Effector CD8-positive, alpha-beta T cell (primary cell): Measurements from ENCODE around the gene PCNX4.
A peak's percentile ranks its signal among the peaks of the same experiment; 100 is the strongest.
"Not testable (repeated sequence)": the region's sequence is repeated elsewhere in the genome, so short reads cannot be mapped to it uniquely, and the experiment has no call there.

ENCODE experiments used
- DNase-seq: peaks from one replicate; lab custom pipeline; 2025; lab: John Stamatoyannopoulos, UW
- total RNA-seq, 4 experiments: gene quantifications; one replicate each; lab custom pipeline; 2026; lab: John Stamatoyannopoulos, UW

The PCNX4 gene
- total RNA-seq, result 71.7 to 101 (median 93.2) reads per million in 4 experiments

- DNase-seq, result peak; percentile 88
These were observed at the start of gene PCNX4 for GRCh38 chr14:60091550-60092525. TSS of gene PCNX4 (plus strand) at chr14:60091923. CDS start at chr14:60107639, 15,716 bp downstream.

DNA sequence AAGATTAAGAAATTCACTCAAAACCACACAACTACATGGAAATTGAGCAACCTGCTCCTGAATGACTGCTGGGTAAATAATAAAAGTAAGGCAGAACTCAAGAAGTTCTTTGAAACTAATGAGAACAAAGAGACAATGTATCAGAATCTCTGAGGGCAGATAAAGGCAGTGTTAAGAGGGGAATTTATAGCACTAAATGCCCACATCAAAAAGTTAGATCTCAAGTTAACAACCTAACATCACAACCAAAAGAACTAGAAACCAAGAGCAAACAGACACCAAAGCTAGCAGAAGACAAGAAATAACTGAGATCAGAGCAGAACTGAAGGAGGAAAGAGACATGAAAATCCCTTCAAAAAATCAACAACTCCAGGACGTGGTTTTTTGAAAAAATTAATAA lies 43.7 kb upstream of the PCNX4 start:
- not testable (repeated sequence) for DNase-seq

- DNase-seq, result no peak
These were observed 40.0 kb upstream of the PCNX4 start for GRCh38 chr14:60051721-60052221.

GRCh38 chr14:60058087-60058486 lies 33.6 kb upstream of the PCNX4 start:
- DNase-seq, result no peak

GRCh38 chr14:60061371-60061770 lies 30.4 kb upstream of the PCNX4 start:
- no peak for DNase-seq

GRCh38 chr14:60064491-60065072 lies 27.1 kb upstream of the PCNX4 start:
- no peak for DNase-seq

DNA sequence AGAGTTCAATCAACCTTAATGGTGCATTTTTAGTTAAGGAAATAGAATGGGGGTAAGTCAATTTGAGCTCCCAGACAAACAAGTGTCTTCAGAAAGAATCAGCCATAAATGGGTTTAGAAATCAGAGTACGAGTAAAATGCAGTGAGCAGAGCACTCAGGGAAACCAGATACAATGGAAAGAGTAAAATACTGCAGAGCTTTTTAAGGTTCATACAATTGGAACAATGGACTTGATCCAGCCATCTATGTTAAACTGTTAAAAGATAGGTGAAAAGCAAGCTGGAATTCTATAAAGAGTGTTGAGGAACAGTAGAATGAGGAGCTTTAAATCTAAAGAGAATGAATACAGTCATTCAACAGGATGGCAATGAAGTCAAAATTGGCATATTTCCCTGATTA lies 23.8 kb upstream of the PCNX4 start:
- DNase-seq, result no peak

DNA sequence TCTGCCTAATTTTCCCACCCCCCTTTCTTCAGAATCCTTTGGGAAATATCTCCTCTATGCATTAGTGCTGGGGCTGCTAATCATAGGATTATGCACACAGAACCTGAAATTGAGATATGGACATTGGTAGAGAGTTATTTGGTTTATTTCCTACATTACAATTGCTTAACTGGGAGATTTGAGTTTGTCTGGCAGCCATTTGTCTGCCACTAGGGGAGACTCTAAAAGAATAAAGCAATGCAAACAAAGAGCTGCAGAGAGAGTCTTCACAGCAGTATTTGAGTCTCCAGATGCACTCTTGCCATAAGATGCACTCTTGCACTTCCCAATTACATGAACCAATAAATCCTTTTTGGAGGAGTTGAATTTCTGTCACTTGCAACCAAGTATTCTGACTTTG lies 12.0 kb upstream of the PCNX4 start:
- DNase-seq, result no peak

- no peak for DNase-seq
These were observed 6.6 kb upstream of the PCNX4 start for GRCh38 chr14:60085085-60085484.

DNA sequence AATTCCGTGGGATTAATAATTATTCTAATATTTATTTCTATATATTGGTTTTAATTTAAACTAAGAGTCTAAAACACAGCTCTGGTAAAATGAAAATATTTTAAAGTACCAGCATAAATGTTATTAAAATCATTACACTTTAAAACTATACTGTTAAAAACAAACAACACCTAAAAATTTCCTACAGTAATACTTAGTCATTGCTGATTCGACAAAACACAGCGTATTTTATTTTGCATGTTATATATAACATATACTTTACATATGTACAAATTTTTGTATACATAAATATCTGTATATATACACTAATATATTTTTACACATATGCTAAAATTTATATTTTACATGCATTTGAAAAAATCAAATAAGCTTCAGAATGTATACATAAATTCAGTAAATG lies 6.0 kb upstream of the PCNX4 start:
- DNase-seq, result no peak

GRCh38 chr14:60087668-60088067 lies 4.1 kb upstream of the PCNX4 start:
- no peak for DNase-seq

- DNase-seq, result no peak
These were observed 2.5 kb upstream of the PCNX4 start for GRCh38 chr14:60089221-60089620.

DNA sequence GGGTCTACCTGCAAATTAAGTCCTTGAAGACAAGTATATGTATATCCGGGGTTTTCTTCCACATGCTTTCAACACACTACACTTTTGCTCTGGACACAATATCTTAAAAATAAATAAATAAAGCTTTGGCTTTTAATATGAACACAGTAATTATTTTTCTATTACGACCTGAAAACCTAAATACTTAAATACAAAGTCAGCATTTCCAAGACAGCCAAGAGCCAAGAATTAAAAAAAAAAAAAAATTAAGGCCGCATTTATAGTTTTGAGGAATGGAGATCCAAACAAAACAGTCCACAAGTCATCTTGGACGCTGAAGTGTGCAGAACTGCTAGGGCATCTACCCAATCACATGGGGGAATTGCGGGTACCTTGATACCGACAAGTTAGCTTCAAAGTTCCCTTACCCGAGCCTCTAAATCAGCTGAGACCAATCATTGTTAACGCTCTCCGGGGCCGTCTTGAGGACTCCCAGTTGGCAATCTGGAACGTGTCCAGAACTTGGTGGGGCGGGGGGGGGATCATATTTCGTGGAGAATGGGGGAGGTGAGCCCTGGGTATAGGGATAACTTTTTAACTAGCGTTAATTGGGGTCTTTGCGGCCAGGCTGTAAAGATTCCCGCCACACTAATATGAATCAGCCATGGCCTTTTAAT lies 731 bp upstream of the PCNX4 start:
- peak; percentile 16 for DNase-seq

DNA sequence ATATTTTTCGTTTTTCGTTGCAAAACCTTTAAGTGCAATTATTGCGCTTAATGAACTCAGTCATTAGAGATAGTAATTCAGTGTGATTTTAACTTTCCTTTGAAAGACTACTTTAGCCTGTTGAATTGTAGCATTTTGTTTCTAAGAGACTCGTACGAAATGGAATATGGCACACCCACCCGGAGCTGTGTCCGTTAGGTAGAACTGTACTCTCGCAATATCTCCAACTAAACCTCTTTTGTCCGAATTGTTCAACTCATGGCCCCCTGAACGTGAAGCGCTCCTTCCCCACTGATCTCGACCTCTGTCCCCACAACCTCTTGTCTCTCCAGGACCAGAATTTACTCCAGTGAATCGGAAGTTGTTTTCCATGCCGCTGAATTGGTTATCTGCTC lies 800 bp downstream of the PCNX4 start:
- DNase-seq, result no peak

DNA sequence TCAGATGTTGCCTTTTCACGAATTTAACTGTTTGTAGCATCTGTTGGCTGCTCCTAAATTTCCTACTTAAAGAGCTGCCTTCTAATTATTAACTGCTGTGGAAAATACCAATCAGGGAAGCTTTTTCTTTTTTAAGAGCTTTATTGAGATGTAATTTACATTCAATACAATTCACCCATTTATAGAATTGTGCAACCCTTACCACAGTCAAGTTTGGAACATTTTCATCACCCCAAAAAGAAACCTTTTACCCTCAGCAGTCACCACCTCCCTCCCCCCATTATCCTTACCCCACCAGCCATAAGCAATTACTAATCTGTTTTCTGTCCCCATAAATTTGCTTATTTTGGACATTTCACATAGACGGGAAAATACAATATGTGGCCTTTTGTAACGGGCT lies 1.4 kb downstream of the PCNX4 start:
- no peak for DNase-seq

DNA sequence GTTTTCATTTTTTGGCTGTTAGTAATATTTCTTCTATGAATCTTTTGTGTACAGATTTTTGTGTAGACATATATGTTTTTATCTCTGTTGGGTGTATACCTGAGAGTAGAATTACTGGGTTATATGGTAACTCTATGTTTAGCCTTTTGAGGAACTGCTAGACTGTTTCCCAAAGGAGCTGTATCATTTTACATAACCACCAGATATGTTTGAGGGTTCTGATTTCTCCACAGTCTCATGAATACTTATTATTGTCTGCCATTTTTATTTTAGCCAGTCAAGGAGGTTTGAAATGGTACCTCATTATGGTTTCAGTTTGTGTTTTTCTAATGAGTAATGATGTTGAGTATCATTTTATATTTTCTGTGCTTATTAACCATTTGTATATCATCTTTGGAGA lies 1.9 kb downstream of the PCNX4 start:
- DNase-seq, result no peak

- DNase-seq, result no peak
These were observed 2.7 kb downstream of the PCNX4 start for GRCh38 chr14:60094306-60094897.

- no peak for DNase-seq
These were observed 3.5 kb downstream of the PCNX4 start for GRCh38 chr14:60095231-60095630.

DNA sequence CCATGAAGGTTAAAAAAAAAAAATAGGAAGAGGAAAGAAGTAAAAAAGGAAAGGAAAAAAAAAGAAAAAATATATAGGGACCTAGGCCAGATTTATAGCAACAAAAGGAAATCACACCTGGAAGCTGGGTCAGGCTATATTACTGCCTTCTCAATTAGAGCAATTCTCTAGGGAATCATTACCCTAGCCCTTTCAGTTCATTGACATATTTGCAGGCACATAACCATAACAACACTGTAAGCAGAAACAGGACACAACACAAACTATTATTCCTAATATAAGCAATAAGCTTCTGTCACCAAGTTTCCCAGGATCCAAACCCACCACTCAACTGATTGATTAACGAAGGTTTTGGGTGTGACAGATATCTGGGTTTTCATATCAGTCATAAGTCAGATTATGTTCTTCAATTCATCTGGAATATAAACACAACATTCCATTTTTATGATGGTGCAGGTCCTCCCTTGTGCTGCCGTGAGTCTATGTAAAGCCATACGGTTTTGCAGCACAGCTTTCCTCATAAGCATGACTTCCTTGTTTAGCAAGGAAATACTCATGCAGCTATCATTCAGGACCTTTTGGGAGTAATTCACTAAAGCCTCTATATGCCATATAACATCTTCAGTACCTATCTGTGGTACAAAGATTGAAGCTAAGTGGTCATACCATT lies 4.2 kb downstream of the PCNX4 start:
- DNase-seq, result no peak

DNA sequence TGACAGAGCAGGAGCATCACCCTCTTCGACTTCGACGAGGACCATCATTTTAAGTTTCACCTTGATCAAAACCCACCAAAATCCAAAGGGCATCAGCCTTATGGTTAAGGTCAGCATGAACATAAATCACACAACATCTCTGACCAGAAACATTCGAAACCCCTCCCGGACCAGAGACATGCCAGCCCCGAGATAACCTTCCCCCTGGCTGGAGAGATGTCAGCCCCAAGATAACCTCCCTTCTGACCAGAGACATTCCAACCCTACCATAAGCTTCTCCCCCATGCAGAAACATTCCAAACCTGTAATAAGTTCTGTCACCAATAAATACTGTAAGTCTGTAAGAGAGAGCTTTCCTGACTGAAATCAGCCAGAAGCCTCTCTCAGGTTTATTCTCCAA lies 6.3 kb downstream of the PCNX4 start:
- DNase-seq, result no peak

DNA sequence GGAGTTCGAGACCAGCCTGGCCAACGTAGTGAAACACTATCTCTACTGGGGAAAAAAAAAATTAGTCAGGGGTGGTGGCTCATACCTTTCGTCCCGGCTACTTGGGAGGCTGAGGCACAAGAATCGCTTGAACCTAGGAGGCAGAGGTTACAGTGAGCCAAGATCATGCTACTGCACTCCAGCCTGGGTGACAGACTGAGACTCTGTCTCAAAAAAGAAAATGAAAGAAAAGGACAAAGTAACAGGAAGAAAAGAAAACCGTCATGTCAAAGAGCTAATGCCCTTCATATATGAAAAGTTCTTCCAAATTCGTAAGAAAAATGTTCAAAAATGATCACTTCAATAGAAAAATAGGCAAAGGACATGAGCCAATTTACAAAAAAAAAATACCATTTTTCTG lies 8.1 kb downstream of the PCNX4 start:
- DNase-seq, result not testable (repeated sequence)

GRCh38 chr14:60101786-60102185 lies 10.1 kb downstream of the PCNX4 start:
- DNase-seq, result no peak
